Measurements from ENCODE around the gene SNX14. TPM values are rescaled to one million over a fixed set of nuclear protein-coding genes. Genes with fewer than 3 reads are reported as not detected.
A peak's percentile ranks its signal among the peaks of the same experiment; 100 is the strongest.

Gene SNX14
- total RNA-seq, 1 donor from 2014 or later, result 89.5 TPM

- H4K20me1 ChIP-seq (ENCODE audit: insufficient read depth, low read length), result peaks cover 92% of the 10 kb centered on the region
- peaks cover 17% of the 10 kb centered on the region for H3K36me3 Mint-ChIP-seq (ENCODE audit: low read depth, unreplicated experiment)
These were observed 34.7 kb upstream of the SNX14 start for GRCh38 chr6:85628353-85628752.

GRCh38 chr6:85620308-85620707 is 26.6 kb upstream of the SNX14 start:
- Mint-ChIP-seq H3K9me3 (ENCODE audit: unreplicated experiment) (no peaks in the 10 kb centered on the region), H3K4me1 (ENCODE audit: low read depth, unreplicated experiment) (peaks cover 24% of the 10 kb centered on the region), H3K4me3 (ENCODE audit: unreplicated experiment) (no peak overlapping the region), H3K27me3 (ENCODE audit: low read depth, unreplicated experiment) (no peaks in the 10 kb centered on the region), H3K36me3 (ENCODE audit: low read depth, unreplicated experiment) (peaks cover 24% of the 10 kb centered on the region), H3K27ac (ENCODE audit: unreplicated experiment) (peak overlapping the region; percentile 17)
- Histone ChIP-seq H2AFZ (ENCODE audit: low read depth, low read length) (no peak overlapping the region), H3K9me3 (ENCODE audit: insufficient read depth, low read depth, low read length) (no peaks in the 10 kb centered on the region), H4K20me1 (ENCODE audit: insufficient read depth, low read length) (peaks cover 90% of the 10 kb centered on the region), H3K4me1 (ENCODE audit: insufficient read depth, low read length) (peaks cover 6% of the 10 kb centered on the region), H3K4me3 (ENCODE audit: insufficient read depth, low read depth, low read length) (no peak overlapping the region), H3K79me2 (ENCODE audit: insufficient read depth, low read length) (peaks cover 100% of the 10 kb centered on the region), H3K4me2 (ENCODE audit: low read length) (no peak overlapping the region), H3K27ac (ENCODE audit: low read depth, low read length) (no peak overlapping the region), H3K36me3 (ENCODE audit: insufficient read depth, low read length) (peaks cover 67% of the 10 kb centered on the region), H3K9ac (ENCODE audit: low read length) (no peak overlapping the region), H3K27me3 (ENCODE audit: insufficient read depth, low read length) (no peaks in the 10 kb centered on the region)
- TF ChIP-seq EZH2 (IDR thresholded peaks at IDR 0.05; ENCODE audit: insufficient read depth, low read length) (no peak), CTCF (IDR thresholded peaks at IDR 0.05; ENCODE audit: insufficient read depth, low read depth, low read length) (no peak)
- DNase-seq (ENCODE audit: low read depth), result peak; percentile 6
- FAIRE-seq, result no peak

More at GRCh38 chr6:85628353-85628752, 34.7 kb upstream of the SNX14 start:
- H3K4me2 ChIP-seq (ENCODE audit: low read length), result no peak overlapping the region
- no peaks in the 10 kb centered on the region for H3K4me1 ChIP-seq (ENCODE audit: insufficient read depth, low read length)
- Mint-ChIP-seq H3K27me3 (ENCODE audit: low read depth, unreplicated experiment) (no peaks in the 10 kb centered on the region), H3K4me1 (ENCODE audit: low read depth, unreplicated experiment) (peaks cover 5% of the 10 kb centered on the region), H3K27ac (ENCODE audit: unreplicated experiment) (no peak overlapping the region), H3K9me3 (ENCODE audit: unreplicated experiment) (no peaks in the 10 kb centered on the region), H3K4me3 (ENCODE audit: unreplicated experiment) (no peak overlapping the region)
- H3K4me3 ChIP-seq (ENCODE audit: insufficient read depth, low read depth, low read length), result no peak overlapping the region
- no peak for TF ChIP-seq CTCF (IDR thresholded peaks at IDR 0.05; ENCODE audit: insufficient read depth, low read depth, low read length)
- TF ChIP-seq EZH2 (IDR thresholded peaks at IDR 0.05; ENCODE audit: insufficient read depth, low read length), result no peak
- no peaks in the 10 kb centered on the region for H3K27me3 ChIP-seq (ENCODE audit: insufficient read depth, low read length)
- H3K9ac ChIP-seq (ENCODE audit: low read length), result no peak overlapping the region
- no peak overlapping the region for H2AFZ ChIP-seq (ENCODE audit: low read depth, low read length)
- DNase-seq (ENCODE audit: low read depth) (no peak), FAIRE-seq (no peak)
- no peak overlapping the region for H3K27ac ChIP-seq (ENCODE audit: low read depth, low read length)
- H3K36me3 ChIP-seq (ENCODE audit: insufficient read depth, low read length), result peaks cover 71% of the 10 kb centered on the region
- no peaks in the 10 kb centered on the region for H3K9me3 ChIP-seq (ENCODE audit: insufficient read depth, low read depth, low read length)
- H3K79me2 ChIP-seq (ENCODE audit: insufficient read depth, low read length), result peaks cover 96% of the 10 kb centered on the region

DNA sequence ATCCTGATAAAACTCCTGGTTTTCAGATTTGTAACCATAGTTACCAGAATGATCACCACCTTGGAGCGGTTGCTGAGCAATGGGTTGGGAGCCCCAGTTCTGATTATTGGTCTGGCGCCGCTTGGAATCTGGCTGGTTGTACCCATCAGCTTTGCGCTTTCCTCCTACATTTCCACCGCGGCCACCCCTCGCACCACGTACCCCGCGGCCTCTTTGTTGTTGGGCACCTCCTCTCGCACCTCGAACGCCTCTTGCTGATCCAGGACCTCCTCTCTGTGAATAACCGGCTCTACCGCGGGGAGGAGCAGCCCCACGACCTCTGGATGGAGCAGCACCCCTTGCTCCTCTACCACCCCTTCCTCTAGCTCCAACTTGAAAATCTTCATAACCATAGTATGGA is 21.1 kb upstream of the SNX14 start:
- H3K36me3 Mint-ChIP-seq (ENCODE audit: low read depth, unreplicated experiment), result peaks cover 21% of the 10 kb centered on the region
- no peak overlapping the region for H3K27ac ChIP-seq (ENCODE audit: low read depth, low read length)
- no peaks in the 10 kb centered on the region for H3K4me1 ChIP-seq (ENCODE audit: insufficient read depth, low read length)

More for the DNA sequence above, 21.1 kb upstream of the SNX14 start:
- Histone ChIP-seq H3K9ac (ENCODE audit: low read length) (no peak overlapping the region), H3K9me3 (ENCODE audit: insufficient read depth, low read depth, low read length) (no peaks in the 10 kb centered on the region), H4K20me1 (ENCODE audit: insufficient read depth, low read length) (peaks cover 75% of the 10 kb centered on the region), H3K4me3 (ENCODE audit: insufficient read depth, low read depth, low read length) (no peak overlapping the region), H3K27me3 (ENCODE audit: insufficient read depth, low read length) (no peaks in the 10 kb centered on the region), H2AFZ (ENCODE audit: low read depth, low read length) (no peak overlapping the region), H3K4me2 (ENCODE audit: low read length) (no peak overlapping the region), H3K79me2 (ENCODE audit: insufficient read depth, low read length) (peaks cover 97% of the 10 kb centered on the region), H3K36me3 (ENCODE audit: insufficient read depth, low read length) (peaks cover 79% of the 10 kb centered on the region)
- no peaks in the 10 kb centered on the region for H3K9me3 Mint-ChIP-seq (ENCODE audit: unreplicated experiment)
- DNase-seq (ENCODE audit: low read depth) (no peak), FAIRE-seq (no peak)
- H3K27ac Mint-ChIP-seq (ENCODE audit: unreplicated experiment), result peak overlapping the region; percentile 87
- TF ChIP-seq CTCF (IDR thresholded peaks at IDR 0.05; ENCODE audit: insufficient read depth, low read depth, low read length), result no peak
- TF ChIP-seq EZH2 (IDR thresholded peaks at IDR 0.05; ENCODE audit: insufficient read depth, low read length), result no peak
- no peaks in the 10 kb centered on the region for H3K27me3 Mint-ChIP-seq (ENCODE audit: low read depth, unreplicated experiment)
- peaks cover 14% of the 10 kb centered on the region for H3K4me1 Mint-ChIP-seq (ENCODE audit: low read depth, unreplicated experiment)
- H3K4me3 Mint-ChIP-seq (ENCODE audit: unreplicated experiment), result peak overlapping the region; percentile 74

All from astrocyte (in vitro differentiated cells and primary cell).